G401 (cell line): ENCODE measurements around the gene PLAA. TPM values are rescaled to one million over a fixed set of nuclear protein-coding genes. Genes with fewer than 3 reads are reported as not detected.
"Not testable (repeated sequence)": the region's sequence is repeated elsewhere in the genome, so short reads cannot be mapped to it uniquely, and the experiment has no call there.

Experiments used
- DNase-seq: peaks from one replicate; pipeline ENCODE4 v3.0.0-alpha.2; 2015; ENCODE audit warnings: low spot score
- in situ Hi-C: cut with HindIII; loops from 2 replicates; pipeline ENCODE4 v1.10.0; 2016; ENCODE audit warnings: low sequenced_read_pairs, mixed read lengths
- total RNA-seq: library from RNA; depleted of rRNA; stranded (reverse); fragments of >200 nt; shearing (Covaris generic); gene quantifications from 2 replicates; pipeline ENCODE4 v1.2.3, GENCODE V29; 2014

The PLAA gene
- total RNA-seq, 1 experiment from 2014 or later, result 23.4 TPM

- in situ Hi-C loops, result no loop called here
- DNase-seq, result no peak
These were observed 6.9 kb downstream of the PLAA start for GRCh38 chr9:26939955-26940711.

GRCh38 chr9:26937816-26938371 is 9.1 kb downstream of the PLAA start:
- in situ Hi-C loops, result no loop called here
- DNase-seq, result no peak

- DNase-seq, result no peak
- in situ Hi-C loops, result no loop called here
These were observed 11.2 kb downstream of the PLAA start for GRCh38 chr9:26935847-26936246.

GRCh38 chr9:26928902-26929495 is 18.0 kb downstream of the PLAA start:
- no peak for DNase-seq
- in situ Hi-C loops, result no loop called here

- no peak for DNase-seq
- in situ Hi-C loops, result no loop called here
These were observed 21.4 kb downstream of the PLAA start for GRCh38 chr9:26925609-26926008.

- in situ Hi-C loops, result no loop called here
- DNase-seq, result no peak
These were observed 27.3 kb downstream of the PLAA start for GRCh38 chr9:26919698-26920097.

GRCh38 chr9:26913138-26913668 is 33.8 kb downstream of the PLAA start:
- in situ Hi-C loops, result no loop called here
- no peak for DNase-seq

- DNase-seq, result no peak
- in situ Hi-C loops, result no loop called here
These were observed 42.4 kb downstream of the PLAA start for GRCh38 chr9:26904671-26905070.

GRCh38 chr9:26904070-26904469 is 43.0 kb downstream of the PLAA start:
- in situ Hi-C loops, result no loop called here
- no peak for DNase-seq

GRCh38 chr9:26893030-26893676 is 53.9 kb downstream of the PLAA start:
- DNase-seq, result peak; percentile 2
- in situ Hi-C loops, result no loop called here

- DNase-seq, result peak; percentile 89
- in situ Hi-C loops, result no loop called here
These were observed 54.6 kb downstream of the PLAA start, which contains the start of gene CAAP1 for GRCh38 chr9:26892251-26893029. Gene CAAP1, minus strand, starts transcription at chr9:26892802. Its CDS starts 87 bp downstream, at chr9:26892715.

GRCh38 chr9:26891726-26892125 is 55.3 kb downstream of the PLAA start:
- no peak for DNase-seq
- in situ Hi-C loops, result no loop called here

- in situ Hi-C loops, result no loop called here
- DNase-seq, result no peak
These were observed 58.8 kb downstream of the PLAA start for GRCh38 chr9:26888271-26888670.

- in situ Hi-C loops, result no loop called here
- no peak for DNase-seq
These were observed 64.9 kb downstream of the PLAA start for GRCh38 chr9:26882154-26882553.

- in situ Hi-C loops, result no loop called here
- DNase-seq, result no peak
These were observed 66.8 kb downstream of the PLAA start for GRCh38 chr9:26880262-26880661.

GRCh38 chr9:26875155-26875554 is 71.9 kb downstream of the PLAA start:
- in situ Hi-C loops, DNase-seq: not testable (repeated sequence)

GRCh38 chr9:26870292-26870691 is 76.8 kb downstream of the PLAA start:
- no peak for DNase-seq

GRCh38 chr9:26863074-26863473 is 84.0 kb downstream of the PLAA start:
- DNase-seq, result peak; percentile 14
- in situ Hi-C loops, result no loop called here

More at GRCh38 chr9:26870292-26870691, 76.8 kb downstream of the PLAA start:
- in situ Hi-C loops, result no loop called here

- in situ Hi-C loops, result no loop called here
- peak; percentile 30 for DNase-seq
These were observed 90.5 kb downstream of the PLAA start for GRCh38 chr9:26856413-26857032.
